Measurements from ENCODE around the gene TUBGCP3. TPM values are rescaled to one million over a fixed set of nuclear protein-coding genes. Genes with fewer than 3 reads are reported as not detected.
A peak's percentile ranks its signal among the peaks of the same experiment; 100 is the strongest.

The TUBGCP3 gene
- total RNA-seq, 1 experiment from 2014 or later = 37.3 TPM

DNA sequence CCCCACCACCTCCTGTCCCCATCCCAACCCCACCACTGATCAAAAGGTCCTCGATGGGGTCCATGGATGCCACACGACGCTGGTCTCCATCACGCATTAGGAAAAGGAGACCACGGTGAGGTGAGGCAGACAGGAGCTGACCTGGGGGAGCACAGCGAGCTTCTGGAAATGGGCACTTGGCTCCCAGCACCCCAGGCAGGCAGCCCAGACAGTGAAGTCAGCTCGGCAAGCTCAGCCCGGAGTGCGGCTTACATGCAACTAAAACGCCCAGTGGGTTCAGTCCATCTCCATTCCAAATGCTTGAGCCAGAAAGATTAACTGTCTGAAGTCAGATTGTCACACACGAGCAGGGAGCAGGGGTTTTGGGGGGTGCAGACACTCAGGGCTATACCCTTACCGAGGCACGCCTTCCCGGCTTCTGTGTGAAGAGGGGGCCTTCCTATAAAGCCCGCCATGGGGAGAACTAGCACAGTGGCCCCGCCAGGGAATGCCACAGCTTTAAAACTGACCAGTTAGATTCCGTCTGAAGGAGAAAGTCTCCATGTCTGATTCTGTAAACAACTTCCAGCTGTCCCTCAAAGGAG is 132.4 kb downstream of the TUBGCP3 start:
- no CpG with 5 or more reads among the region's 17 CpGs for WGBS (ENCODE audit: extremely low coverage, insufficient read length, low lambda C conversion rate)
- Histone ChIP-seq H3K14ac (ENCODE audit: insufficient read depth, low read length) (no peak overlapping the region), H3K4me2 (ENCODE audit: insufficient read depth, insufficient read length, low read length) (no peak overlapping the region), H2BK20ac (ENCODE audit: low read depth, low read length, poor library complexity, severe bottlenecking) (no peak overlapping the region), H3K79me1 (ENCODE audit: insufficient read depth, low read depth, low read length, poor library complexity, severe bottlenecking) (no peaks in the 10 kb centered on the region), H2BK120ac (ENCODE audit: low read depth, low read length, poor library complexity, severe bottlenecking) (no peak overlapping the region), H3K27me3 (ENCODE audit: insufficient read depth, low read length) (no peaks in the 10 kb centered on the region), H2BK15ac (ENCODE audit: low read depth, low read length) (no peak overlapping the region), H3K23me2 (ENCODE audit: insufficient read length, low read depth, low read length, poor library complexity, severe bottlenecking) (no peaks in the 10 kb centered on the region), H3K9ac (ENCODE audit: extremely low read depth, insufficient read length, low read length) (no peak overlapping the region), H3K4me1 (ENCODE audit: insufficient read depth, low read length) (no peaks in the 10 kb centered on the region), H3K9me3 (ENCODE audit: control insufficient read depth, low read depth, low read length) (no peaks in the 10 kb centered on the region), H3K56ac (ENCODE audit: insufficient read length, low read depth, low read length) (no peak overlapping the region), H4K8ac (replicated peaks; ENCODE audit: insufficient read length, low read depth, low read length) (no peak overlapping the region), H2AK5ac (ENCODE audit: insufficient read length, low read length) (no peak overlapping the region), H3K23ac (ENCODE audit: insufficient read length, low read depth, low read length) (no peak overlapping the region), H4K5ac (ENCODE audit: insufficient read length, low read depth, low read length) (no peak overlapping the region), H3T11ph (ENCODE audit: low read length) (no peak overlapping the region), H2BK12ac (ENCODE audit: insufficient read length, low read depth, low read length) (no peak overlapping the region), H3K27ac (ENCODE audit: insufficient read length, low read depth, low read length) (no peak overlapping the region), H3K4ac (ENCODE audit: low read depth, low read length) (no peak overlapping the region), H4K20me1 (ENCODE audit: control insufficient read depth, insufficient read depth, insufficient read length) (no peaks in the 10 kb centered on the region), H2BK5ac (ENCODE audit: insufficient read length, low read length) (no peak overlapping the region), H4K91ac (ENCODE audit: insufficient read length, low read depth, low read length) (no peak overlapping the region), H3K79me2 (ENCODE audit: insufficient read depth, low read length) (no peaks in the 10 kb centered on the region), H3K18ac (ENCODE audit: insufficient read length, low read depth, low read length) (no peak overlapping the region), H2AFZ (ENCODE audit: low read length) (no peak overlapping the region)
- H3K27me3 Mint-ChIP-seq (ENCODE audit: low read depth) = peaks cover 18% of the 10 kb centered on the region
- no peak for TF ChIP-seq CTCF (conservative IDR thresholded peaks at IDR 0.05)
- H3K4me3 Mint-ChIP-seq = no peak overlapping the region
- no peak overlapping the region for H3K27ac Mint-ChIP-seq
- no peaks in the 10 kb centered on the region for H3K4me1 Mint-ChIP-seq
- no peaks in the 10 kb centered on the region; a peak in 1 of 7 replicates for H3K36me3 Mint-ChIP-seq (ENCODE audit: insufficient read depth in 1 of 3, low read depth in 3 of 3)
- DNase-seq = peak; percentile 20
- peaks cover 4 to 7% of the 10 kb centered on the region in 2 experiments; a peak in 3 of 5 replicates for H3K9me3 Mint-ChIP-seq

All from H9 (cell line).